HG03457 (cell line): Measurements from ENCODE around the gene CD86.

Source experiments
- ATAC-seq: cut with Tn5 transposase; IDR thresholded peaks from one replicate; pipeline ENCODE4 v1.9.1; 2021; ENCODE audit warnings: moderate number of reproducible peaks; ENCODE audit not compliant: unreplicated experiment

The CD86 gene

GRCh38 chr3:122058294-122058693, 3.1 kb downstream of the CD86 start:
- ATAC-seq = no peak

GRCh38 chr3:122060040-122060698, 5.0 kb downstream of the CD86 start:
- ATAC-seq = no peak

GRCh38 chr3:122063908-122064307, 8.7 kb downstream of the CD86 start:
- ATAC-seq = no peak

DNA sequence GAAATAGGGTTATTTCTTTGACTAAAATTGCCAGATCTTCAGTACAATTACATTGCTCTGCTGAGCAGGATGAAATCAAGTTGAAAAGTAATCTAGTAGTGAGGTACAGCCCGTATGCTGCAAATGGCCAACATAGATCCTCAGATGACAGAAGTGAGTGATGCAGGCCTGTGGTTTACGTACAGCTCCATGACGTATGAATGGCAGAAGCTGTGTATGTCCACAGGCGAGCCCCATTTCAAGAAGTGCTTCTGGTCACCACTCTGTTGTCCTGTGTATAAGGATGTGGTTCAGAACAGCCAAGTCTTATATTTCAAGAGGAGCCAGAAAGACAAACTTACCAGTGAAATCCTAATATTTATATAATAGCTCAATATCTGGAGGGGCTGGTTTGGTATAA, 9.2 kb downstream of the CD86 start:
- no peak for ATAC-seq

- no peak for ATAC-seq
These were observed 11.4 kb downstream of the CD86 start for GRCh38 chr3:122066331-122067213.

GRCh38 chr3:122067214-122067550, 12.0 kb downstream of the CD86 start:
- no peak for ATAC-seq

DNA sequence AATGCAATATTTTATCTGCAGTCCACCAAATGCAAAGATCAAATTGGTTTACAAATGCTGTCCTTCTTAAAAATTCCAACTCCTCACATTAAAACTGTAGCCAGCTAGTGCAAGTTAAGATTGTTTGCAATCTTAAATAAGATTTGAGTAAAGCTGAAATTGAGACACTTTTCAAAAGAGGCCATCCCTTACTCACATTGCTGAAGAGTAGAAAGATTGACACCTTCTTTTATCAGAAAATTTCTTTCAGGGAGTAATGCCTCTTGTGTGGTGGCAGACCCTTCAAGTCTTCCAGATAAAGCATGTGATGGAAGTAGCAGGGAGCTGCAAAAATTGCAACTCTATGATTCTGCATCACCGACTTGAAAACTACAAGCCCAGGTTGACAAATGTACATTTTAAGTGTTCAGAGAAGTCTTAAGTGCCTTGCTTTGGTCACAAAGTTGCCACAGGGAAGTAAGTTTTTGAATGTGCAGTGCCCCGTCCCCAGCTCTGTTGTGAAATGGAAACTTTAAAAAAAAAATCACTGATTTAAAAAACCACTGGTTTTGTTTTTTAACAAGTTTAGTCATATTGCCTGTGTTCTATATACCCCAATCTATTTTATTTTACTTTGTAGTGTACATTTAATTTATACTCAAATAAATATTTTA, 12.6 kb downstream of the CD86 start:
- no peak for ATAC-seq

DNA sequence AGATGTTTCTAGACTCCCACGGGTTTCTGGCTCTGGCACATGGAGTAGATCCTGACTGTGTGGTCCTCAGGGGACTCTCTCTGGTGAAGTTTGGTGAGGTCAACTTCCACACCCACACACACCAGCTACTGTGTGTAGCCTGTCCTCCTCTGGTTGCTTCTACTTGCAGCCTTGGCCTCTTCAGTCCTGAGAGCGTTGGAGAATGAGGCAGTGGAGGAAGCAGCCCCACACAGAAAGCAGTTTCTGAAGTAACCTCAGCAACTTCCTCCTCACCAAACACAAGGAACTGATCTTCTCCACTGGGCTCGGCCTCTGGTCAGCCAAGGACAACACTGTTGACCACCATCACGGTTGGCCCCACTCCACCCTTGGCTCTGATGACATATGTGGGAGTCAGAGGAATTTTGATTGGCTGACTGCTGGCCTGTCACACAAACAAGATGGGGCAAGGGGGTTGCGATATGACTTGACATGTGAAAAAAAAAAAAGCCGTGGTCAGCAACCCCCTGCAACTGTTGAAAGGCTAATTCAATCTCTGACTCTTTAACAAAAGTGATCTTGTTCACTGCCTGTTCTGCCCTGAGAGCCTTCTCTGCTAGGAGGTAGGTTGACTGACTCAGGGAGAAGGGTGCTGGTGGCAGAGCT, 19.6 kb downstream of the CD86 start:
- peak; percentile 50 for ATAC-seq

DNA sequence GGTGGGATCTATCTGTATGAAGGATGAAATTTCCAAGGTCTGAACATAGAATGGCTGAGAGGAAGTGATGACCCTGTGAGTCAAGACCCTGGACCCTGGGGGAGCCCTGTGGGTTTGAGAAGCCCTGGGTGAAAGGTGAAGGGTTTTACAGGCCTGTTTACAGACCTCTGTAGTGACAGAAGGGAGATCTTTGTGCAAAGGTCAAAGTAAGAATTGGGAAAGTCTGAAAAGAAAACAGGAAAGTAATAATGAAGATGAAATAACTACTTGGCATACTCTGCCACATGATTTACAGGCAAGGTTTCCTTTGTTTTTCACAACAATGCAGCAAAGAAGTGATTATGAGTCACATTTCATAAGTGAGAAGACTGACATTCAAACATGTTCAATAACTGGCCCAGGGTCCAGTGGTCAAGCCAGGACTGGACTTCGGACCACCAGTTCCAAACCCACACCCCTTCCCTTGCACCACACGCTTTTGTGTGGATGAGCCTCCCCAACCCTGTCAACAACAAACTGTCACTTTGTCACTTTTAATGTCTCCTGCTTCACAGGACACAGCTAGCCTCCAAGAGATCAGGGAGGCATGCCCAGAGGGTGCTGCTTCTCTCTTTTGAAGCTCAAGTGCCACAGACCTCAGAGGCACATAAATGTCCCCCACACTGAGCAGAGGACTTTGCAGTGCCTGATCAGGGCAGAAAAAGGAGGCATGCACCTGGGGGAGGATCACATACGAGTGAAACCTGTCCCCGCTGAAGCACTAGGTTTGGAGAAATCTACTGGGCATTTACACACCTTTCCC, 21.5 kb downstream of the CD86 start:
- ATAC-seq = peak; percentile 10

GRCh38 chr3:122077293-122078234, 22.4 kb downstream of the CD86 start:
- ATAC-seq = peak; percentile 32

GRCh38 chr3:122078235-122078935, 23.2 kb downstream of the CD86 start:
- no peak for ATAC-seq

GRCh38 chr3:122079524-122080206, 24.5 kb downstream of the CD86 start:
- ATAC-seq = no peak

DNA sequence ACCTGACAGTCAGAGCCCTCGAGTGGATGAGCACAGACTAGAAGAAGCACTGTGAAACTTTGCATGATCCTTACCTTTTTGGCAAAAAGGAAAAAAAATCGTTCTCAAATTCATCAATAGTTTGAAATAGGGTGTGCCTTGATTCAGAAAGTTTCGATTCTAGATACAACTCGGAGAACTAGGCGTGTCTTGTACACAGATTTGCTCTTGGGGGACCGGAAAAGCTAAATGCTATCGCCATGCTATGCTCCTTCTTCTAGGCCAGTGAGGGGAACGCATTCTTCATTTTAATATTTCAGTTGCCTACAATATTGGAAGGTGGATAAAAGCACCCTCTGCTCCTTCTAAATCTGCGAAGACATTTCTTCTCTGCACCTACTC, 25.0 kb downstream of the CD86 start:
- no peak for ATAC-seq

- no peak for ATAC-seq
These were observed 26.5 kb downstream of the CD86 start for GRCh38 chr3:122081543-122082247.

DNA sequence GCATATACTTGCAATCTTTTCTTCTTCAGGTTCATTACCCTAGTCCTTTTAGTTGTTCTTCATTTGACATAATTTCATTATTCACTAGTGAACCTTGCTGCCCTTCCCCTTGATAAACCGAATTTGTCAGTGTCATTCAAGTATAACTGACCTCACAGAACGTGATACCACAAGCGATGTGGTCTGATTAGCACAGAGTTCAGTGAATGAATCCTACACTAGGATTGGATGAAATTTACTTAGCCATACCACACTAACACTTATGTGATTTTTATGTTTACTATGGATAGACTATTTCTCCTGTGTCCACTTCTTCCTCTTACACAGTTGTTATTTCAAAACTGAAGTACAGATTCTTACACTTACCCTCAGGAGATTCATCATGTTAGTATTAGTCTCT, 27.2 kb downstream of the CD86 start:
- no peak for ATAC-seq

- no peak for ATAC-seq
These were observed 29.6 kb downstream of the CD86 start for GRCh38 chr3:122084799-122085198.

DNA sequence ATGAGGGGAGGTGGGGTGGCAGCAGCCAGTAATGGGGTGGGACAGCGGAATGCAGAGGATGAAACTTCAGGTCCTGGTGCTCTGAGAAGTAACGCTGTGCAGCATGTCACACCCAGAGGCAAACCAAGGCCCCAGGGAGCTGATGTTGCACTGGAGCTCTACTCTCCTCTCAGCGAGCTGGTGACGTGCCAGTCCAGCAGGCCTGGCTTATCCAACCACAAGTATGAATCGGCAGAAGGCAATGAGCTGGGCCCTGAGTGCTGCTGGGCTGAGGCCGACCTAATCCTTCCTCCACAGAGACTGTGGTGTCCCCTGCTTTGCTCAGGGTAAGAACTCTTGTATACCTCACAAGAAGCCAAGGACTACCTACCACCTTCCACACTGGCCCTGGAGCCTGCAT, 30.5 kb downstream of the CD86 start:
- no peak for ATAC-seq

- ATAC-seq = no peak
These were observed 33.4 kb downstream of the CD86 start for GRCh38 chr3:122088531-122088930.
